Gastrocnemius medialis (tissue), 4 donors: ENCODE measurements around the gene TMEM222. TPM values are rescaled to one million over a fixed set of nuclear protein-coding genes. Genes with fewer than 3 reads are reported as not detected.

ENCODE experiments used
- ATAC-seq, 2 donors: fragments of 150-250 bp; one replicate each; pipeline ENCODE4 v1.9.1; 2016
- DNase-seq, 2 donors: peaks; one replicate each; pipeline ENCODE4 v3.0.0-alpha.2; 2019
- H3K27ac ChIP-seq, 4 donors: fragments of 200-600 bp; sonication (generic); 1 replicate in 1 of 4; 2 replicates in 3 of 4; pipeline ENCODE4 v1.5.1; 2016 to 2018; ENCODE audit warnings: mild to moderate bottlenecking in 2 of 4, moderate library complexity in 1 of 4
- H3K27me3 ChIP-seq, 3 donors: fragments of 200-600 bp; sonication (generic) in 2 of 3; 1 replicate in 1 of 3; 2 replicates in 2 of 3; pipeline versions ENCODE4 v1.5.1 to v1.6.0; 2016 to 2019; ENCODE audit warnings: mild to moderate bottlenecking in 1 of 3, moderate library complexity in 1 of 3
- H3K36me3 ChIP-seq, 2 donors: fragments of 200-600 bp; sonication (generic) in 1 of 2; one replicate each; pipeline ENCODE4 v1.5.1; 2017 to 2018
- H3K4me1 ChIP-seq, 2 donors: fragments of 200-600 bp; sonication (generic) in 1 of 2; one replicate each; pipeline ENCODE4 v1.5.1; 2016 to 2017; ENCODE audit warnings: mild to moderate bottlenecking in 2 of 2
- H3K4me3 ChIP-seq, 4 donors: fragments of 200-600 bp; sonication (generic) in 3 of 4; 1 replicate in 1 of 4; 2 replicates in 3 of 4; pipeline ENCODE4 v1.5.1; 2016 to 2019; ENCODE audit warnings: mild to moderate bottlenecking in 2 of 4
- H3K9me3 ChIP-seq, 3 donors: fragments of 200-600 bp; sonication (generic) in 2 of 3; 1 replicate in 1 of 3; 2 replicates in 2 of 3; pipeline ENCODE4 v1.5.1; 2016 to 2019
- CTCF ChIP-seq, 5 experiments: fragments of 450-650 bp in 3 of 5; fragments of 200-600 bp in 2 of 5; sonication (generic) in 2 of 5; IDR thresholded peaks in 4 of 5; conservative IDR thresholded peaks in 1 of 5; 1 replicate in 4 of 5; 2 replicates in 1 of 5; pipeline ENCODE4 v1.5.1; 2016 to 2019; ENCODE audit warnings: antibody characterized with exemption in 5 of 5, mild to moderate bottlenecking in 3 of 5, moderate library complexity in 3 of 5
- POLR2A ChIP-seq, 2 donors: fragments of 450-650 bp; IDR thresholded peaks; one replicate each; pipeline ENCODE4 v1.6.1; 2017; ENCODE audit warnings: antibody characterized with exemption in 2 of 2, mild to moderate bottlenecking in 2 of 2, moderate library complexity in 2 of 2
- in situ Hi-C, 4 donors: fragments of 200-750 bp; cut with MboI; loops; one replicate each; pipeline versions ENCODE4 v1.15.0 to v1.8.0; 2017; ENCODE audit warnings: low sequenced_read_pairs in 4 of 4
- intact Hi-C: fragments of 100-400 bp; cut with DNase I; formaldehyde crosslinking; loops from one replicate; pipeline ENCODE4 v1.15.1; 2023; ENCODE audit warnings: low total_unique reads
- total RNA-seq, 4 donors: library from RNA; depleted of rRNA; stranded (reverse); fragments of >200 nt; gene quantifications; one replicate each; pipeline versions ENCODE4 v1.1.0 to v1.2.3, GENCODE V29; 2016

The TMEM222 gene
- total RNA-seq, 4 donors from 2014 or later = 16.5 to 21.9 (median 17.8) TPM

GRCh38 chr1:27303509-27303908 is 18.5 kb upstream of the TMEM222 start:
- no peak overlapping the region for H3K4me3 ChIP-seq
- DNase-seq = no peak
- no peaks in the 10 kb centered on the region for H3K9me3 ChIP-seq
- peaks cover 22 to 27% of the 10 kb centered on the region in 2 donors for H3K4me1 ChIP-seq
- intact Hi-C loops = loop anchor here (5.0 kb wide), 1 partner anchor 359 kb away; no protein-coding TSS in a partner anchor
- in situ Hi-C loops = loop anchor here in 3 of 4 donors (5.0 kb wide), 2 partner anchors 84 to 89 kb away; partner anchors contain the start of gene GPR3 (in 1 of the 3)
- no peak for TF ChIP-seq POLR2A (IDR thresholded peaks at IDR 0.05)
- TF ChIP-seq CTCF (IDR thresholded peaks at IDR 0.05 in 4 of 5, conservative IDR thresholded peaks at IDR 0.05 in 1 of 5) = no peak
- H3K27ac ChIP-seq = no peak overlapping the region
- H3K36me3 ChIP-seq = peaks cover 0 to 30% of the 10 kb centered on the region in 2 donors
- H3K27me3 ChIP-seq = no peaks in the 10 kb centered on the region
- ATAC-seq = no peak

GRCh38 chr1:27306071-27306470 is 15.9 kb upstream of the TMEM222 start:
- ATAC-seq (no peak), DNase-seq (no peak)
- no peaks in the 10 kb centered on the region for H3K9me3 ChIP-seq
- peaks cover 0 to 1% of the 10 kb centered on the region in 2 donors for H3K4me1 ChIP-seq
- H3K27me3 ChIP-seq = no peaks in the 10 kb centered on the region
- intact Hi-C loops = no loop called here
- peaks cover 0 to 26% of the 10 kb centered on the region in 2 donors for H3K36me3 ChIP-seq
- no peak overlapping the region for H3K27ac ChIP-seq
- H3K4me3 ChIP-seq = no peak overlapping the region
- no peak for TF ChIP-seq CTCF (IDR thresholded peaks at IDR 0.05 in 4 of 5, conservative IDR thresholded peaks at IDR 0.05 in 1 of 5)
- no peak for TF ChIP-seq POLR2A (IDR thresholded peaks at IDR 0.05)
- in situ Hi-C loops = no loop called here

- peaks cover 0 to 22% of the 10 kb centered on the region in 2 donors for H3K36me3 ChIP-seq
- TF ChIP-seq CTCF (IDR thresholded peaks at IDR 0.05 in 4 of 5, conservative IDR thresholded peaks at IDR 0.05 in 1 of 5) (no peak), POLR2A (IDR thresholded peaks at IDR 0.05) (no peak)
- no peak overlapping the region for H3K27ac ChIP-seq
- intact Hi-C loops = no loop called here
- no peaks in the 10 kb centered on the region for H3K9me3 ChIP-seq
- H3K27me3 ChIP-seq = no peaks in the 10 kb centered on the region
- ATAC-seq = no peak
- no peaks in the 10 kb centered on the region for H3K4me1 ChIP-seq
- no peak overlapping the region for H3K4me3 ChIP-seq
- DNase-seq = no peak
- in situ Hi-C loops = no loop called here
Measured at GRCh38 chr1:27306892-27307761, 14.8 kb upstream of the TMEM222 start.

GRCh38 chr1:27307874-27308598 is 13.9 kb upstream of the TMEM222 start:
- ATAC-seq = no peak
- no peak for DNase-seq
- Histone ChIP-seq H3K9me3 (no peaks in the 10 kb centered on the region), H3K4me3 (no peak overlapping the region), H3K4me1 (no peaks in the 10 kb centered on the region), H3K27ac (no peak overlapping the region), H3K36me3 (peaks cover 0 to 20% of the 10 kb centered on the region in 2 donors), H3K27me3 (no peaks in the 10 kb centered on the region)
- intact Hi-C loops (no loop called here), in situ Hi-C loops (no loop called here)
- TF ChIP-seq CTCF (IDR thresholded peaks at IDR 0.05 in 4 of 5, conservative IDR thresholded peaks at IDR 0.05 in 1 of 5) = no peak
- no peak for TF ChIP-seq POLR2A (IDR thresholded peaks at IDR 0.05)
